ENCODE measurements around the gene STX18. TPM values are rescaled to one million over a fixed set of nuclear protein-coding genes. Genes with fewer than 3 reads are reported as not detected.

STX18 gene
- total and polyA plus RNA-seq, 2 experiments from 2014 or later: 15.9 to 18.1 TPM

DNA sequence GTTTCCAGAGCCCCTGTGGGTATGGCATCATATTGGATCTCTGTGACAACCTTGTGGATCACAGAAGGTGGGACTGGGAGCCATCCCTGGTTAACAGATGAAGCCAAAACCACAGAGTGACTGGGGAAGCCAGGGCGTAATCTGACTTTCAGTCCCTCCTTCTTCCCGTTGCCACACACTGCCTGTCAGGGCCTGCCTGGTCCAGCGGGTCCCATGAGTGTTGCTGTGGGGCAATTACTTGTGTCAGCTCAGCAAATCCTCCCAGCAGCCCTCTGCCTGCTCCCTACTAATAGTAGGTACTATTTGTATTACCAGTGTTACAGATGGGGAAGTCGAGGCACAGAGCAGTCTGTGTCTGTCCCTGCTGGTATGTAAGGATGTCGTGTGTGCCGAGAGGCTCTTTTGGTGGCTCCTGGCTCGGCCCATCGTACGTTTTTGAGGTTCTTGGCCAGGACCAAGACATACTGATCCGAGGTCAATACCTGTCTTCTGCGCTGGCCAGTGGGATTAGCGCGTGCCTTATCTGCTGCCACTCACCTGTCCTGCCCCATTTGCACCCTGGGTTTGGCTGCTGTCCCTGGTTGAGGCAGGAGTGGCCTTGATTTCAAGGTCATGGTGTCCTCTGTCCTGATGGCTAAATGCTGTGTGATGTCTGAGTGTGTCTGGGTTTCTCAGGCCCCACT, 149.2 kb downstream of the STX18 start:
- Mint-ChIP-seq H3K36me3 (ENCODE audit: low read depth) (peaks cover 37% of the 10 kb centered on the region), H3K4me3 (no peak overlapping the region), H3K9me3 (no peaks in the 10 kb centered on the region; the same call in 1 of the 3 replicates), H3K27ac (no peak overlapping the region), H3K27me3 (ENCODE audit: insufficient read depth, low read depth, poor library complexity) (peaks cover 27% of the 10 kb centered on the region), H3K4me1 (peaks cover 28% of the 10 kb centered on the region)
- H3K9me2 ChIP-seq (ENCODE audit: insufficient read depth): no peaks in the 10 kb centered on the region
- peaks cover 10% of the 10 kb centered on the region for H3K27me3 ChIP-seq (ENCODE audit: insufficient read depth)
- H3F3A ChIP-seq (replicated peaks; ENCODE audit: low read depth): no peaks in the 10 kb centered on the region
- H3K36me3 ChIP-seq (ENCODE audit: insufficient read depth): no peaks in the 10 kb centered on the region
- peaks cover 22% of the 10 kb centered on the region for H3K4me1 ChIP-seq (ENCODE audit: insufficient read depth)
- no peaks in the 10 kb centered on the region for H3K79me2 ChIP-seq (replicated peaks; ENCODE audit: insufficient read depth)
- H3K4me2 ChIP-seq: no peak overlapping the region
- no peak overlapping the region for H3K4me3 ChIP-seq
- no peak overlapping the region for H2AFZ ChIP-seq
- TF ChIP-seq JUNB (IDR thresholded peaks at IDR 0.05; ENCODE audit: unreplicated experiment): no peak
- no peak for TF ChIP-seq STAT1 (IDR thresholded peaks at IDR 0.05; ENCODE audit: unreplicated experiment)
- H3K27ac ChIP-seq (ENCODE audit: low read depth): no peak overlapping the region
- ATAC-seq (no peak), DNase-seq (ENCODE audit: low spot score) (no peak)
- H4K20me1 ChIP-seq (replicated peaks; ENCODE audit: insufficient read depth): no peaks in the 10 kb centered on the region; the same call in 1 of the 2 replicates

DNA sequence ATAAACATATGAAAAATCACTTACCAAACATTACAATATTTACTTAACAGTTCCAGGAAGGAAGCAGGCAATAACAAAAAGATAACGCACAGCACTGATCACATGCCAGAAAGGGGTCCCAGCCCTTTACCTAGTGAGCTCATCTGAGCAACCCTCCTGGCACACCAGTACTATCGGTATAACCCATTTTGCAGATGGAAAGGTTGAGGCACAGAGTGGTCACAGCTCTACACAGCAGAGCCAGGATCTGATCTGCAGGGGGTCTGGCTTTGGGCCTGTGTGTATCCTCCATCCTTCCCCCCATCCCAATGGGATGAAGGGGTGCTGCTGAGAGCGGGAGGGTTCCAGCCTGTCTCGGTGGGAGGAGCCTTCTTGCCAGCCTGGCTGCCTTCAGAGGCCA, 150.0 kb downstream of the STX18 start:
- Histone ChIP-seq H3K27ac (ENCODE audit: low read depth) (no peak overlapping the region), H3K4me2 (no peak overlapping the region), H3K4me1 (ENCODE audit: insufficient read depth) (peaks cover 17% of the 10 kb centered on the region), H3K27me3 (ENCODE audit: insufficient read depth) (peaks cover 18% of the 10 kb centered on the region), H3K4me3 (no peak overlapping the region), H4K20me1 (replicated peaks; ENCODE audit: insufficient read depth) (no peaks in the 10 kb centered on the region; the same call in 1 of the 2 replicates), H2AFZ (no peak overlapping the region), H3K79me2 (replicated peaks; ENCODE audit: insufficient read depth) (no peaks in the 10 kb centered on the region), H3F3A (replicated peaks; ENCODE audit: low read depth) (no peaks in the 10 kb centered on the region), H3K9me2 (ENCODE audit: insufficient read depth) (no peaks in the 10 kb centered on the region), H3K36me3 (ENCODE audit: insufficient read depth) (no peaks in the 10 kb centered on the region)
- Mint-ChIP-seq H3K9me3 (no peaks in the 10 kb centered on the region; the same call in 1 of the 3 replicates), H3K36me3 (ENCODE audit: low read depth) (peaks cover 30% of the 10 kb centered on the region), H3K4me1 (peaks cover 22% of the 10 kb centered on the region), H3K4me3 (no peak overlapping the region), H3K27me3 (ENCODE audit: insufficient read depth, low read depth, poor library complexity) (peaks cover 25% of the 10 kb centered on the region), H3K27ac (no peak overlapping the region)
- DNase-seq (ENCODE audit: low spot score): no peak
- ATAC-seq: no peak
- TF ChIP-seq STAT1 (IDR thresholded peaks at IDR 0.05; ENCODE audit: unreplicated experiment) (no peak), JUNB (IDR thresholded peaks at IDR 0.05; ENCODE audit: unreplicated experiment) (no peak), CREB1 (CRISPR knock-in tag; IDR thresholded peaks at IDR 0.05; ENCODE audit: low read depth) (no peak), ZNF114 (CRISPR knock-in tag; IDR thresholded peaks at IDR 0.05) (no peak), EZH2phosphoT487 (IDR thresholded peaks at IDR 0.05; ENCODE audit: unreplicated experiment) (no peak), EZH2 (IDR thresholded peaks at IDR 0.05; ENCODE audit: low read depth, unreplicated experiment) (no peak), NANOG (IDR thresholded peaks at IDR 0.05; ENCODE audit: borderline replicate concordance) (no peak), ZNF331 (CRISPR knock-in tag; IDR thresholded peaks at IDR 0.05; ENCODE audit: low read depth) (no peak), POLR2AphosphoS5 (IDR thresholded peaks at IDR 0.05; ENCODE audit: low read depth) (no peak)
- TF ChIP-seq, protein P1, sequence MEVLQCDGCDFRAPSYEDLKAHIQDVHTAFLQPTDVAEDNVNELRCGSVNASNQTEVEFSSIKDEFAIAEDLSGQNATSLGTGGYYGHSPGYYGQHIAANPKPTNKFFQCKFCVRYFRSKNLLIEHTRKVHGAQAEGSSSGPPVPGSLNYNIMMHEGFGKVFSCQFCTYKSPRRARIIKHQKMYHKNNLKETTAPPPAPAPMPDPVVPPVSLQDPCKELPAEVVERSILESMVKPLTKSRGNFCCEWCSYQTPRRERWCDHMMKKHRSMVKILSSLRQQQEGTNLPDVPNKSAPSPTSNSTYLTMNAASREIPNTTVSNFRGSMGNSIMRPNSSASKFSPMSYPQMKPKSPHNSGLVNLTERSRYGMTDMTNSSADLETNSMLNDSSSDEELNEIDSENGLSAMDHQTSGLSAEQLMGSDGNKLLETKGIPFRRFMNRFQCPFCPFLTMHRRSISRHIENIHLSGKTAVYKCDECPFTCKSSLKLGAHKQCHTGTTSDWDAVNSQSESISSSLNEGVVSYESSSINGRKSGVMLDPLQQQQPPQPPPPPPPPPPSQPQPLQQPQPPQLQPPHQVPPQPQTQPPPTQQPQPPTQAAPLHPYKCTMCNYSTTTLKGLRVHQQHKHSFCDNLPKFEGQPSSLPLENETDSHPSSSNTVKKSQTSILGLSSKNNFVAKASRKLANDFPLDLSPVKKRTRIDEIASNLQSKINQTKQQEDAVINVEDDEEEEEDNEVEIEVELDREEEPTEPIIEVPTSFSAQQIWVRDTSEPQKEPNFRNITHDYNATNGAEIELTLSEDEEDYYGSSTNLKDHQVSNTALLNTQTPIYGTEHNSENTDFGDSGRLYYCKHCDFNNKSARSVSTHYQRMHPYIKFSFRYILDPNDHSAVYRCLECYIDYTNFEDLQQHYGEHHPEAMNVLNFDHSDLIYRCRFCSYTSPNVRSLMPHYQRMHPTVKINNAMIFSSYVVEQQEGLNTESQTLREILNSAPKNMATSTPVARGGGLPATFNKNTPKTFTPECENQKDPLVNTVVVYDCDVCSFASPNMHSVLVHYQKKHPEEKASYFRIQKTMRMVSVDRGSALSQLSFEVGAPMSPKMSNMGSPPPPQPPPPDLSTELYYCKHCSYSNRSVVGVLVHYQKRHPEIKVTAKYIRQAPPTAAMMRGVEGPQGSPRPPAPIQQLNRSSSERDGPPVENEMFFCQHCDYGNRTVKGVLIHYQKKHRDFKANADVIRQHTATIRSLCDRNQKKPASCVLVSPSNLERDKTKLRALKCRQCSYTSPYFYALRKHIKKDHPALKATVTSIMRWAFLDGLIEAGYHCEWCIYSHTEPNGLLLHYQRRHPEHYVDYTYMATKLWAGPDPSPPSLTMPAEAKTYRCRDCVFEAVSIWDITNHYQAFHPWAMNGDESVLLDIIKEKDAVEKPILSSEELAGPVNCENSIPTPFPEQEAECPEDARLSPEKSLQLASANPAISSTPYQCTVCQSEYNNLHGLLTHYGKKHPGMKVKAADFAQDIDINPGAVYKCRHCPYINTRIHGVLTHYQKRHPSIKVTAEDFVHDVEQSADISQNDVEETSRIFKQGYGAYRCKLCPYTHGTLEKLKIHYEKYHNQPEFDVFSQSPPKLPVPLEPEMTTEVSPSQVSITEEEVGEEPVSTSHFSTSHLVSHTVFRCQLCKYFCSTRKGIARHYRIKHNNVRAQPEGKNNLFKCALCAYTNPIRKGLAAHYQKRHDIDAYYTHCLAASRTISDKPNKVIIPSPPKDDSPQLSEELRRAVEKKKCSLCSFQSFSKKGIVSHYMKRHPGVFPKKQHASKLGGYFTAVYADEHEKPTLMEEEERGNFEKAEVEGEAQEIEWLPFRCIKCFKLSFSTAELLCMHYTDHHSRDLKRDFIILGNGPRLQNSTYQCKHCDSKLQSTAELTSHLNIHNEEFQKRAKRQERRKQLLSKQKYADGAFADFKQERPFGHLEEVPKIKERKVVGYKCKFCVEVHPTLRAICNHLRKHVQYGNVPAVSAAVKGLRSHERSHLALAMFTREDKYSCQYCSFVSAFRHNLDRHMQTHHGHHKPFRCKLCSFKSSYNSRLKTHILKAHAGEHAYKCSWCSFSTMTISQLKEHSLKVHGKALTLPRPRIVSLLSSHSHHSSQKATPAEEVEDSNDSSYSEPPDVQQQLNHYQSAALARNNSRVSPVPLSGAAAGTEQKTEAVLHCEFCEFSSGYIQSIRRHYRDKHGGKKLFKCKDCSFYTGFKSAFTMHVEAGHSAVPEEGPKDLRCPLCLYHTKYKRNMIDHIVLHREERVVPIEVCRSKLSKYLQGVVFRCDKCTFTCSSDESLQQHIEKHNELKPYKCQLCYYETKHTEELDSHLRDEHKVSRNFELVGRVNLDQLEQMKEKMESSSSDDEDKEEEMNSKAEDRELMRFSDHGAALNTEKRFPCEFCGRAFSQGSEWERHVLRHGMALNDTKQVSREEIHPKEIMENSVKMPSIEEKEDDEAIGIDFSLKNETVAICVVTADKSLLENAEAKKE (CRISPR knock-in tag; IDR thresholded peaks at IDR 0.05): no peak
- TF ChIP-seq, protein P2, sequence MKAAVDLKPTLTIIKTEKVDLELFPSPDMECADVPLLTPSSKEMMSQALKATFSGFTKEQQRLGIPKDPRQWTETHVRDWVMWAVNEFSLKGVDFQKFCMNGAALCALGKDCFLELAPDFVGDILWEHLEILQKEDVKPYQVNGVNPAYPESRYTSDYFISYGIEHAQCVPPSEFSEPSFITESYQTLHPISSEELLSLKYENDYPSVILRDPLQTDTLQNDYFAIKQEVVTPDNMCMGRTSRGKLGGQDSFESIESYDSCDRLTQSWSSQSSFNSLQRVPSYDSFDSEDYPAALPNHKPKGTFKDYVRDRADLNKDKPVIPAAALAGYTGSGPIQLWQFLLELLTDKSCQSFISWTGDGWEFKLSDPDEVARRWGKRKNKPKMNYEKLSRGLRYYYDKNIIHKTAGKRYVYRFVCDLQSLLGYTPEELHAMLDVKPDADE (IDR thresholded peaks at IDR 0.05): no peak
- TF ChIP-seq, protein P3, sequence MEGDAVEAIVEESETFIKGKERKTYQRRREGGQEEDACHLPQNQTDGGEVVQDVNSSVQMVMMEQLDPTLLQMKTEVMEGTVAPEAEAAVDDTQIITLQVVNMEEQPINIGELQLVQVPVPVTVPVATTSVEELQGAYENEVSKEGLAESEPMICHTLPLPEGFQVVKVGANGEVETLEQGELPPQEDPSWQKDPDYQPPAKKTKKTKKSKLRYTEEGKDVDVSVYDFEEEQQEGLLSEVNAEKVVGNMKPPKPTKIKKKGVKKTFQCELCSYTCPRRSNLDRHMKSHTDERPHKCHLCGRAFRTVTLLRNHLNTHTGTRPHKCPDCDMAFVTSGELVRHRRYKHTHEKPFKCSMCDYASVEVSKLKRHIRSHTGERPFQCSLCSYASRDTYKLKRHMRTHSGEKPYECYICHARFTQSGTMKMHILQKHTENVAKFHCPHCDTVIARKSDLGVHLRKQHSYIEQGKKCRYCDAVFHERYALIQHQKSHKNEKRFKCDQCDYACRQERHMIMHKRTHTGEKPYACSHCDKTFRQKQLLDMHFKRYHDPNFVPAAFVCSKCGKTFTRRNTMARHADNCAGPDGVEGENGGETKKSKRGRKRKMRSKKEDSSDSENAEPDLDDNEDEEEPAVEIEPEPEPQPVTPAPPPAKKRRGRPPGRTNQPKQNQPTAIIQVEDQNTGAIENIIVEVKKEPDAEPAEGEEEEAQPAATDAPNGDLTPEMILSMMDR (conservative IDR thresholded peaks at IDR 0.05; ENCODE audit: low read depth in 2 of 2): no peak
